Prostate gland (tissue), 2 donors: Measurements from ENCODE around the gene ANO10.

Source experiments
- CTCF ChIP-seq, 4 experiments: fragments of 200-600 bp in 2 of 4; fragments of 450-650 bp in 2 of 4; sonication (generic) in 2 of 4; IDR thresholded peaks; 1 replicate in 3 of 4; 2 replicates in 1 of 4; pipeline ENCODE4 v1.5.1; 2016 to 2019; ENCODE audit warnings: antibody characterized with exemption in 4 of 4, mild to moderate bottlenecking in 2 of 4, moderate library complexity in 2 of 4
- POLR2A ChIP-seq: fragments of 450-650 bp; IDR thresholded peaks from one replicate; pipeline ENCODE4 v1.6.1; 2016; ENCODE audit warnings: antibody characterized with exemption, mild to moderate bottlenecking
- POLR2AphosphoS5 ChIP-seq: sonication (generic); formaldehyde crosslinking; IDR thresholded peaks from one replicate; pipeline ENCODE4 v1.6.1; 2017; ENCODE audit warnings: antibody characterized with exemption

GRCh38 chr3:43537225-43537624, 84.6 kb downstream of the ANO10 start:
- no peak for TF ChIP-seq CTCF (IDR thresholded peaks at IDR 0.05)
- TF ChIP-seq POLR2A: no peak
- TF ChIP-seq POLR2AphosphoS5: no peak
